GM18858 (cell line): ENCODE results near the gene GANC.

Source experiments
- ATAC-seq: cut with Tn5 transposase; IDR thresholded peaks from one replicate; pipeline ENCODE4 v1.9.1; 2021; ENCODE audit not compliant: unreplicated experiment

The GANC gene

DNA sequence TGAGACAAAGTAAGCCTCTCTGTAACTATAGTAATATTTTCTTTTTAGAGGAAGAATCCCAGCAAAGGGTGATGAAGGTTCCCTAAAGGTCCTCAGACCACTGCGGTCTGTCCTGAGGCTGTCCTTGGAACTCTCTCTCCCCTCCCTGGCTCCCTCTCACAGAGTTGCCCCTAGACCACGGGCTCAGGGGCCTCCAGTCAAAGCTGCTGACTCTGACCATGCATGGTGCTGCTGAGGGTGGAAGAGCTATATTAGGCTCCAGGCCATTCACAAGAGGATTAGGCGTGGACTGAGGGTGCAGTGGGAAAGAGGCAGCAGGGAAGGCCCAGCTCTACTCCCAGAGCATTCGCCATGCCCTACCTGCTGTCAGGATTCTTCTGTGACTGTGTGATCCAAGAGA, 100.9 kb downstream of the GANC start:
- no peak for ATAC-seq

DNA sequence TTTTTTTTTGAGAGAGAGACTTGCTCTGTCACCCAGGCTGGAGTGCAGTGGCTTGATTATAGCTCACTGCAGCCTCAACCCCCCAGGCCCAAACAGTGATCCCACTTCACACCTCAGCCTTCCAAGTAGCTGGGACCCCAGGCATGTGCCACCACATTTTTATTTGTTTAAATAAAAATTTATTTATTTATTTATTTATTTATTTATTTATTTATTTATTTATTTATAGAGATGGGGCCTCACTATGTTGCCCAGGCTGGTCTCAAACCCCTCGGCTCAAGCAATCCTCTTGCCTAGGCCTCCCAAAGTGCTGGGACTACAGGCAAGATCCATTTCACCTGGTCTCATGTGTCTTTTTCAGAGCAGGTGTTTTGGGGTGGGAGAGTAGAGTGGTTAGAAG, 101.8 kb downstream of the GANC start:
- no peak for ATAC-seq

DNA sequence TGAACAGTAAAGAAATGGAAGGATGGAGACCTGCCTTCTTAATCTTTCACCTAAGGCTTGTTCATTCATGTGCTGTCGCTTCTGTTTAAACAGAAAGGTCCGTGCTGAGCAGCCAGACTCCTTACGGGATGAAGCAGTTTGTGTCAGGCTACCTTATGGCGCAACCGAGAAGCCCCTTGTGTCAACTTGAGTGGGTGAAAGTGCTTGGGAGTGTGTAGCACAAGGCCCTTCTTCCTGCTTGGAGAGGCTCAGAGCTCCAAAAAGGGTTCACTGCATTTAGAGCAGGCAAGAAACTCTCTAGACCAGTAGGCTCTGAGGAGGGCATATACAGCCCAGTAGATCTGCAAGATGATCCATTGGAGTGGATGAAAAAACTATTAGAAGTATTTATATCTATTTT, 102.3 kb downstream of the GANC start:
- no peak for ATAC-seq

DNA sequence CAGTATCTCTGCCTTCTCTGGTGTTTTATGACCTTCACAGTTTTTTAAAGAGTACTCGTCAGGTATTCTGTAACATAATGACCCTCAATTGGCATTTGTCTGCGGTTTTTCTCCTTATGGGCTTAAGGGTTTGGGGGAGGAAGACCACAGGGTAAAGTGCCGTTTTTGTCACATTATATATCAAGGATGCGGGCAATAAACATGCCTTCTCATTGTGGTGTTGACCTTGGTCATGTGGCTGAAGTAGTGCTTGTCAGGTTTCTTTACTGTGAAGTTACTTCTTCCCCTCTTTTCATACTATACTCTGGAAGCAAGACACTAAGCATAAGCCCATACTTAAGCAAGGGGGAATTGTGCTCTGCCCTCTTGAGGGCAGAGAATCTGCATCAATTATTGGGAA, 102.9 kb downstream of the GANC start:
- no peak for ATAC-seq

DNA sequence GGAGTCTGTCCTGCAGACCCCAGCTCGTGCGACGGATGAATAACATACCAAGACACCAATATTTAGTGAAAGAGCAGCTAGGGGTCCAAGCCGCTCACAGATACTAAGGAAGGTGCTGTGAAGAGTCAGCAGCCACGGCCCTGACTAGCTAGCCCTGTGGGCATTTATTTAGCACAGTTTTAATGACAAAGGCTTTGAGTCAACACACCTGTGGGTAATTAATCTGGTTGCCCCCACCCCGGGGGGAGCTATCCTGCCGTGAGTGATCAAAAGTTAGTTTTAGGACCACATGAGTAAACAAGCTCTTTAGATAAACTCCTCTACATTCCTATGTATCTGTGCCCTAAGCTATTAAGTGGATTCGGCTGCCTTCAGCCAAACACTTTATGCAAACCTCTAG, 105.0 kb downstream of the GANC start:
- no peak for ATAC-seq

DNA sequence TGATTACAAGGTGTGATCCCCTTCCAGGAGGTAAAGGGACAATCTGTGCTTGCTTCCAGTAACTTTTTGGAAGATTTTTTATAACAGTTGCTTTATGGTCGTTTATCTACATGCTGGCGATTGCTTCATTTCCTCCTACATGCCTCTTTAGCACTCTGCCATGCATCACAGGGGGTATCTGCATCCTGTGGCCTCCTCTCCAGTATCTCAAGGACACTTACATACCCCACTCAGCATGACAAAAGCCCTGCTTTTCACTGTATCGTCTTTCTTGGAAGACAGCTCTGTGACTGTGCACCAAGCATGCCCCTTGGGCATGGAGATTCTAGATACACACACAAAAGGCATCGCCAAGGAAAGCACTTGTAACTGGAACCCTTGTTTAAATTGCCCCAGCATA, 111.6 kb downstream of the GANC start:
- ATAC-seq = no peak

DNA sequence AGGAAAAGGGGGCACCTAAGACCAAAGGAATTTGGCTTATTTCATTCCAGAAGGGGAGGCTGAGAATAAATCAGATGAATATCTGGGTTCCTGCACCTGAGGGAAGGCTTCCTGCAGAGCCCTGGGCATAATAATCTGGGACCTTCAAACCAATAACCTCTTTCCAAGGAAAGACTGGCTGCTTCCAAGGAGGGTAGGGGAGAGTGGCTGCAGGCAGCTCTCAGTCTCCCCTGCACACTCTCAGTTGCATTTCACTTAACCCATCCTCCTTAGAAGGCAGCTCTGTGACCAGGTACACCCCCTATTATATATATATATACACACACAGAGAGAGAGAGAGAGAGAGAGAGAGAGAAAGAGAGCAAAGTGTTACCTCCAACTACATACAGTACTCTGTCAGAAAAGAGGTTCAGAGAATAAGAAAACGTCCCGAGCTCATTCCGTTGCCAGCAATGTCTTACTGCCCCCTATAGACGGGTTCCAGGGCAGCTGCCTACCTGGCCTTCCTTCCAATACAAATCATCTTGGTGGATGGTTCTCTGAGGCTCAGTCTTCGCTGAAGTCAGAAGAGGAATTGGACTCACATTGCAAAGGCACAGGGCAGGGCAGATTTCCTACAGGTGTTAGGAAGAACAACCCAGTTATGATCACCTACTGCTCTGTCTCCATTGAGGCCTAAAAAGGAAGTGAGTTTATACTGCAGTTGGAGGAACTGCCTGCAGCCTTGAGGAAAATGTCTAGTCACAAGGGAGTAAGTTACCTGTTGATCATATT, 112.4 kb downstream of the GANC start:
- ATAC-seq = no peak

DNA sequence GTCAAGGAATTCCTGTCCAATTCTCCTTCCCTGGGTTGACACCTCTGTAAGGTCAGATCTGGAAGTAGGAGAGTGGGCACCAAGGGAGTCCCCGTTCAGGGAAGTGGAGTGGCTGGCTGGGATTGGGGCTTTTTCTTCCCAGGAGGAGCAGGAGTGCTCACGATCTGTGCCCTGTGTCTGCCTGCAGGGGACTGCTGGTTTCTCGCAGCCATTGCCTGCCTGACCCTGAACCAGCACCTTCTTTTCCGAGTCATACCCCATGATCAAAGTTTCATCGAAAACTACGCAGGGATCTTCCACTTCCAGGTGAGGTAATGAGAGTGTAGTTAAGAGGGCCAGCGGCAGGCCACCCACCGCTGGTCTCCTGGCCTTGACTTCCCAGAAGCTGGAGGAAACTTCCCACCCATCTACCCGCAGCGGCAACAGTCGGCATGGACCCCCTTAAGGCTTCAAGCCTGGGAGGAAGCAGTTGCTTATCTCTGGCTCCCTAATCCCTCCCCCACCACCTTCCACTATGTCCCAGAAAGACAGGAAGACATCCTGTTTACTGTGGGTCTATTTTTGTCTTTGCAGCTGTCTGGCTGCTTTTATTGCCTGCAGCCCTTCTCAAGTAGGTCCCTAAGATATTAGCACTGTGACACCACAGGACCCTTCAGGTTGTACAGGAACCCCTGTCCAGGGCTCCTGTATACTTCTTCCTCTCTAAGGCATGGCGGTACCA, 113.1 kb downstream of the GANC start:
- ATAC-seq = no peak

DNA sequence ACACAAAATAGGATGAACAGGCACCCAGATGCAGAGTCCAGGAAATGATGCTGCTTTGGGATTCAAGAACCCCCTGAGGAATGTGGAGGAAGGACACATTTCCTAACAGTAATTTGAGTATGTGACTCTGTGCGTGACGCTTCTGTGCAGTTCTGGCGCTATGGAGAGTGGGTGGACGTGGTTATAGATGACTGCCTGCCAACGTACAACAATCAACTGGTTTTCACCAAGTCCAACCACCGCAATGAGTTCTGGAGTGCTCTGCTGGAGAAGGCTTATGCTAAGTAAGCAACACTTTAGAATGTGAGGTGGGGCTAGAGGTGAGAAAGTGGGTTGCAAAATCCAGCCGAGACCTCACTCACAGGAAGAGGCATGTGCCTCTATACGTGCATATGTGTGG, 114.6 kb downstream of the GANC start:
- ATAC-seq = no peak

DNA sequence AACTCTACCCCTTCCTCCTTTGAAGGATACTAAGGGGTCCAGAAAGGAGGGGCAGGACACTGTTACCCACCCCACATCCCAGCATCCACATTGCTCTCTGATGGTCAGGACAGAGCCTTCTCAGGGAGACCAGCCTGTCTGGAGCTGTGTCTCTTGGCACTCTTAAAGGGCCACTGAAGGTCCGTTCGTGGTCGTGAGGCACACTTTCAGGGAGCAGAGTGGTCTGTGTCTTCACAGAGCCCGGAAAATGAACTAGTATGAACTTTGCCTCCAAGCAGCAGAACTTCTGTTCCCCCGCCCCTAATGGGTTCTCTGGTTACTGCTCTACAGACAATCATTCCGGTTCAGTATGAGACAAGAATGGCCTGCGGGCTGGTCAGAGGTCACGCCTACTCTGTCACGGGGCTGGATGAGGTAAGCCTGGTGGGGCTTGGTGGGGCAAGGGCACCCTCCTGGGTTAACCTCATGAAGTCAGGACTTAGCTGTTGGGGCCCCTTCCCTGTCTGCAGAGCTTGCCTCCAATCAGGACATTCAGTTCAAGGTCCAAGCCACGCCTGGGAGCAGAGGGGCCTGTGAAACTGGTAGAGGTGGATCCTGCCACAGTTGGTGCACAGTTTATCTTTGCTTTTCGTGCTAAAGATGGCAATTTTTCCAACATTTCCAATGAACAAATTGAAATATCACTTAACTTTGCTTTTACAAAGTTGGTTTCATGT, 119.5 kb downstream of the GANC start:
- no peak for ATAC-seq

DNA sequence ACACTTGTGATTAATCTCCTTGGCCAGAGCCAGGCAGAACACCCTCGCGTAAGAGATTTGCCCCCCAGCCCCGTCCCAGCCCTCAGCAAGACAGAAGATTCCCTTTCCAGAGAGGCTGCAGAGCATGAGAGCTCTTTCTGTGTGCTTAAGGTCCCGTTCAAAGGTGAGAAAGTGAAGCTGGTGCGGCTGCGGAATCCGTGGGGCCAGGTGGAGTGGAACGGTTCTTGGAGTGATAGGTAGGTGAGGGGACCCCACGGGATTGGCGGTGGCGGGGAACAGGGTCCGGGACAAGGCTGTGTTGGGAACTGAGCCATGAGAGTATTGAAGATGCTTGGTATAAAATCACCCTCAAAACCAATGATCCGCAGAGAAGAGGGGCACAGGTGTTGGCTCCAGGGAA, 121.1 kb downstream of the GANC start:
- ATAC-seq = no peak

DNA sequence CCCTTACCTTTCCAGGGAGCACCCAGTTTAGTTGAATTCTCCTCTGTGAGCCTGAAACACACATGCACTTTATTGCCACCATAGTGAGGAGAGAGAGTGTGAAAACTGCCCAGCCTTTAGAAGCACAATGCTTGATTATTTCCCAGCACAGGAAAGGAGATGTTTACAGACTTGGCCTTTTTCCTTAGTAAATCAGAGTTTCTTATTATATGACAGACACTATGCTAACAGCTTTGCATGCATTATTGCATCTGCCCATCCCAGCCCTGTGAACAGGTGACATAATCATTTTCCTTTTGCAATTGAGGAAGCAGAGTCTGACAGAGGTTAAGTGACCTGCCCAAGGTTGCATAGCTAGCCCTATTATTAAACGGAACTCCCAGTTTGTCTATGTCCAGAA, 122.8 kb downstream of the GANC start:
- no peak for ATAC-seq

DNA sequence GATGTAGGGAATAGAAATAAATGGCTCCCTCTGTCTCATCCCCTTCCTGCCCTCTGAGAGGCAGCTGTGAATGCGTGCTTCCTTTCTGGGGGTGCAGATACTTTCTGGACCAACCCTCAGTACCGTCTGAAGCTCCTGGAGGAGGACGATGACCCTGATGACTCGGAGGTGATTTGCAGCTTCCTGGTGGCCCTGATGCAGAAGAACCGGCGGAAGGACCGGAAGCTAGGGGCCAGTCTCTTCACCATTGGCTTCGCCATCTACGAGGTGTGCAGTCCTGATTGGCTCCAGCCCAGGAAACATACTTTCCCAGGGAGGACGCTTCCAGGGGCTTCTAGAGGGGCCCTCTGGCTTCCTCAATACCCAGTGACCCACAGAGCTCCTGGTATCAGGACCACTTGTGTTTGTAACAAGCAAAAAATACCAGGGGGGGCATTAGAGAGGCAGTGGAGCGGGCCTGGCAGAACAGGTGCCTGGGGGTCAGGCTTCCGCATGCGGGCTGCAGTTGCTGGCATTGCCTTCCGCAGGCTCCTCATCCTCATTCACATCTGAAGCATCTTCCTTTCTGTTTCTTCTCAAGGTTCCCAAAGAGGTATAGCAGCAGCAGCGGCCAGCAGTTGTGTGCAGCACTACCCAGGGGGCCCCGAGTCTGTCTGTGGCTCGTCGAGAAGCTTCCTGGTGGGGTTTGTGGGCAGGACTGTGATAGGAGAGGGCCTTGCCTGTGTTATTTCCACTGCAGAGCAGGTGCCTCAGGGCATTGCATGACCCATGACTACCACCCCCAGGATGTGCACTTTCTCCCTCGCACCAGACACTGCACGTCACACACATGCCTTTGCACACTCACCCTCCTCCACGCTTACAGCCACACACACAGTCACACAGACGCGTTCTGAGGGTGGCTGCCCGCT, 128.8 kb downstream of the GANC start:
- no peak for ATAC-seq

DNA sequence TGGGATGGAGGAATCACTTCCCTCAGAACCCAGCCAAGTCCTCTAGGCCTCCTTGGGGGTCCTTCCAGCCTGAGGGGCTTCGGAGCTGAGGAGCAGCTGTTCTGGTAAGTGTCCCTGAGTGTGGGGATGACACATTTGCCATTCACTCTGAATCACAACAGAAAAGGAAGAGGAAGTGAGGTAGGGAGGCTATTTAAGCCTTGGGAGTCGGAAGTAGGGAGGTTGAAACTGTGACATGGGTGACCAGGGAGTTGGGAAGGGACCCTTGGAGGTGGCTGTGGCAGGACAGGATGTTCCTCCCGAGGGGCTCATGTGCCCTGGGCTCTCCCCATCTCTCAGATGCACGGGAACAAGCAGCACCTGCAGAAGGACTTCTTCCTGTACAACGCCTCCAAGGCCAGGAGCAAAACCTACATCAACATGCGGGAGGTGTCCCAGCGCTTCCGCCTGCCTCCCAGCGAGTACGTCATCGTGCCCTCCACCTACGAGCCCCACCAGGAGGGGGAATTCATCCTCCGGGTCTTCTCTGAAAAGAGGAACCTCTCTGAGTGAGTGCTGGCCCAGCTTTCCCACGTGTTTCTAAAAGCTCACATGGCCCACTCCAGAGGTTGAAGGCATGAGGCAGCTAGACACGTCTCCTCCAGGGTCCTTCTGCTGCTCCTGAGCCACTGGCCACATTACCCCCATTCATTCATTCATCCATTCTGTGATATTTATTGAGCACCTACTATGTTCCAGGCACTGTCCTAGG, 129.6 kb downstream of the GANC start:
- no peak for ATAC-seq

DNA sequence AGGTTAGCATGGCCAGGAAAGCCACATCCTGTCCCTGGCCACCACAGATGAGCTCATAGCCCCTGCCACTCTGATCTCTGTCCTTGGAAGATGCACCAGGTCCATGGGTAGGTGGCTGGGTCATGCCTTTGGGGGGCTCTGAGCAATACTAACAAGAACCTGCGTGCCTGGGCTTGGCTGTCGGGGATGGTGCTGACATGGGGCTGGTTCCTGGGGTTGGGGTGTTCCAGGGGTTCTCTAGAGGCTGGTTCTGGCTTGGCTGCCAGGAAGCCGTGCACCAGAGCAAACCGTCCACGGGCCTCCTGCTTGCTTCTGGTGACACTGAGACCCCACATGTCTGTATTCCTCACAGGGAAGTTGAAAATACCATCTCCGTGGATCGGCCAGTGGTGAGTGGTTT, 130.4 kb downstream of the GANC start:
- ATAC-seq = no peak

DNA sequence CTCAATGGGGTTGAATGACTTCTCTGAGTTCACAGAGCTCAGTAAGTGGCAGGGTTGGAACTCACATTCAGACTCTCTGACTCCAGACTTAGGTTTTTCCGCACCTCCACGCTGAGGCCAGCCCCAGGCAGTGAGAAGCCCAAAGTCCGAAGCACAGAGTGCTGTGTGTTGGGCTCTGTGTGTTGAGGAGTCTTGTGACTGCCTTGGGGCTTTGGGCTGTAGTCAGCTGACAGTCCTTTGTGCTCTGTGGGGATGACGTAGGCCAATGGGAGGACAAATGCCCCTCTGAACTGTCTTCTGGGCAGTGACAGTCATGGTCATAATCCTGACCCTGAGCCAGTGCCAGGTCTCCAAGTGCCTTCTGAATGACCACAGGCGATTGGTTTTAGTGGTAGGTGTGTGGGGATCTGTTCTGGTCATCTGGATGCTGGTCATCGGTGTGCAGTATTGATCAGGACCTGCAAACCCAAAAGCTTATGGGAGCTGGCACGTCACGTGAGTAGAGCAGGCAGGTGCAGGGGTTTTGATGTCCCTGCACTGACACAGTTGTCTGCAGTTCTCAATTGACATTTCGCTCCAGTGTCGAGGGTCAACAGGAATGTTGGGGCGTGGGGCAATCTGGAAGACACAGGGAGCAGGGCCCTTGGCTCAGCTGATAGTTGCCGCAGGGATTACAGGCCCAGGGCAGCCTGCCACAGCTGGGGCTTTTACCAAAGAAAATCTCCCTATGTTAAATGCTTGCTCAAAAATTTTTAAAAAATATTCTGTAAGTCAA, 131.6 kb downstream of the GANC start:
- no peak for ATAC-seq

DNA sequence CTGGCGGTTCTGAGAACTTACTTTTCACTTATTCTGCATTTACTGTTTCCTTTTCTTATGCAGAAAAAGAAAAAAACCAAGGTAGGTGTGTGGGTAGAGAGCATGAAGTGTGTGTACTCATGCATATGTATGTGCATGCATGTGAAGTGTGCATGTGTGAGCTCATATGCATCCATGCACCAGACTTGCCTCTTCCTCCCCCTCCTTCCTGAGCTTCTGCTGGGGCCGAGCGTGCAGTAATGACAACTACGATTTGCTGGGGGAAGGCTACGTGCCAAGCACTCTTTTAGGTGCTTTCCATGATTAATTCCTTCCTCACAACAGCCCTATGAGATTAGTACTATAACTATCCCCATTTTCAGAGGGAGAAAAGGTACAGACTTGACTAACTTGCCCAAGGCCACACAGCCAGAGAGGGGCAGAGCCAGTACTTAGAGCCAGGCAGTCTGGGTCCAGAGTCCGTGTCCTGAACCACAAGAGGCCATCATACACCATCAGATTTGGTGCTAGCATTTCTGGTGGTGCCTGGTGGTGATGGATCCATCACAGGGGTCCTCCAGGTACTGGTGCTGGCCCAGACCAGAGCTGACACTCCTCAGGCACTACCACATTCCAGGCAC, 133.0 kb downstream of the GANC start:
- no peak for ATAC-seq
